Effector memory CD4-positive, alpha-beta T cell (primary cell): Measurements from ENCODE around the gene LLGL1.

Experiments
- DNase-seq, 3 donors: peaks; one replicate each; pipeline ENCODE4 v3.0.0-alpha.2; 2020
- H3K27ac ChIP-seq: 2 replicates; pipeline ENCODE4 v1.7.0; 2013; ENCODE audit warnings: mild to moderate bottlenecking, low read length, moderate library complexity; ENCODE audit not compliant: insufficient read depth, poor library complexity, severe bottlenecking
- H3K27me3 ChIP-seq: replicated peaks from 2 replicates; pipeline ENCODE4 v1.7.0; 2013; ENCODE audit warnings: mild to moderate bottlenecking, low read length; ENCODE audit not compliant: insufficient read depth, control insufficient read depth, poor library complexity, severe bottlenecking
- H3K36me3 ChIP-seq: 2 replicates; pipeline ENCODE4 v1.7.0; 2013; ENCODE audit warnings: mild to moderate bottlenecking, low read length, moderate library complexity; ENCODE audit not compliant: control insufficient read depth, insufficient read depth
- H3K4me1 ChIP-seq: 2 replicates; pipeline ENCODE4 v1.7.0; 2013; ENCODE audit warnings: low read length, mild to moderate bottlenecking; ENCODE audit not compliant: control insufficient read depth, insufficient read depth, poor library complexity, severe bottlenecking
- H3K4me3 ChIP-seq: 2 replicates; pipeline ENCODE4 v1.7.0; 2013; ENCODE audit warnings: low read length, low read depth, mild to moderate bottlenecking; ENCODE audit not compliant: insufficient read depth, poor library complexity, severe bottlenecking
- H3K9me3 ChIP-seq: 2 replicates; pipeline ENCODE4 v1.7.0; 2013; ENCODE audit warnings: mild to moderate bottlenecking, low read length, moderate library complexity; ENCODE audit not compliant: control insufficient read depth

The LLGL1 gene

GRCh38 chr17:18247613-18248001, 22.2 kb downstream of the LLGL1 start:
- H3K4me3 ChIP-seq = no peak overlapping the region

DNA sequence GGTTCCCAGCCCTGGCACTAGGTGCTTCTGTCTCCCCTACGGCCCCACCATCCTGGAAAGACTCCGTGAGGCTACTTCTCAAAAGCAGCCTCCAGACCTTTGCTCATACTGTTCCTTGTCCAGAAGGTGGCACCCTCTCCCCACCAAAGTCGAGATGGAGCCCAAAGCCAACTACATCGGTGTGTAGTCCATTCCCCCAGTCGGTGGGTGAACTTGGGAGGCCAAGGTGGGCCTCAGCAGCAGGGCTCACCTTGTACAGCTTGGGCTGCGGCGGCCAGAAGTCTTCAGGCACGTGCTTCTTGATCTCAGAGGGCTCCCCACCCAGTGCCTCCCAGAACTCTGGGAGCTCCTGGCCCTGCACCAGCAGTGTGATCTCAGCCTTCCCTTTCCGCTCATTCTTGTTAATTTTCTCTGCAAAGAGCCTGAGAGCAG, 22.9 kb downstream of the LLGL1 start:
- H3K9me3 ChIP-seq = no peaks in the 10 kb centered on the region
- no peaks in the 10 kb centered on the region for H3K4me1 ChIP-seq
- no peak overlapping the region for H3K27ac ChIP-seq
- H3K36me3 ChIP-seq = peaks cover 78% of the 10 kb centered on the region
- H3K27me3 ChIP-seq = no peaks in the 10 kb centered on the region
- no peak overlapping the region for H3K4me3 ChIP-seq
- peak; percentile 28 to 45 (median 34) for DNase-seq

More at GRCh38 chr17:18247613-18248001, 22.2 kb downstream of the LLGL1 start:
- no peak for DNase-seq
- Histone ChIP-seq H3K36me3 (peaks cover 74% of the 10 kb centered on the region), H3K27ac (no peak overlapping the region), H3K27me3 (no peaks in the 10 kb centered on the region), H3K9me3 (no peaks in the 10 kb centered on the region), H3K4me1 (no peaks in the 10 kb centered on the region)

DNA sequence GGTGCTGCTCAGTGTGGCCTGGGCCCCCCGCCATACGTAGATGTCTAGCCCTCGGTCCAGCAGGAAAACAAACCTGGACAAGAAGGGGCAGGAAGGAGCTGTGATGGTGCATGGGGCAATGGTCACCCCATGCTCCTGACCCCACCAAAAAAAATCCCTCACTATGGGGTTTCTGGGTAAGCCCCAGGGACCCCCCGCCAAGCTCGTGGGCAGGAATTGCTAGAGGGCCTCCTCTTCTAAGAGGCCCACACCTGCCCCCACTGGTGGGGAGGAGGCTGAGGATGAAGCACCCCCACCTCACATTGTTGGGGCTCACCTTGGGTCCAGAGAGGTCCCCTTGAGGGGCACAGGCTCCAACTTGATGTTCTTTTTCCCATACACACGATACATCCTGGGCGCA, 23.4 kb downstream of the LLGL1 start:
- Histone ChIP-seq H3K27ac (no peak overlapping the region), H3K27me3 (no peaks in the 10 kb centered on the region), H3K36me3 (peaks cover 82% of the 10 kb centered on the region), H3K4me3 (no peak overlapping the region), H3K9me3 (no peaks in the 10 kb centered on the region), H3K4me1 (no peaks in the 10 kb centered on the region)
- no peak for DNase-seq

- Histone ChIP-seq H3K4me3 (no peak overlapping the region), H3K4me1 (no peaks in the 10 kb centered on the region), H3K27ac (no peak overlapping the region), H3K9me3 (no peaks in the 10 kb centered on the region), H3K36me3 (peaks cover 87% of the 10 kb centered on the region), H3K27me3 (no peaks in the 10 kb centered on the region)
- DNase-seq = no peak
Measured at GRCh38 chr17:18250259-18250658, 24.8 kb downstream of the LLGL1 start.

DNA sequence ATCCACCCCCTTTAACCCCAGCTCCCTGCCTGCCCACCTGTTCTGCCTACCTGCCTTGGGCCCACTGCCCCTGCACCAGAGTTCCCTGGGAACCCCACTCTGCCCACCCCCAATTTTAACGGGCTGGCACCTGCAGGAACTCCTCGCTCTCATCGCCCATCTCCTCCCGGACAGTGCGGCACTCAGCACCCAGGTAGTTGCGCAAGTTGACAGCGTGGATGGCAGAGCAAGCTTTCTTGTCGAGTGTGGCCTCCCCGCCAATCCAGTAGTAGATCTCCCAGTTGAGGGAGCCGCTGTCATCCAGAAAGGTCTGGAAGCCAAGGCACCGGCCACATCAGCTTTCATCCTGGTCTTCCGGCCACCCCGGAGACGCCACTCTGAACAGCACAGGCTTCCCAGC, 25.3 kb downstream of the LLGL1 start:
- no peak overlapping the region for H3K27ac ChIP-seq
- no peaks in the 10 kb centered on the region for H3K27me3 ChIP-seq
- no peaks in the 10 kb centered on the region for H3K4me1 ChIP-seq
- H3K9me3 ChIP-seq = no peaks in the 10 kb centered on the region
- DNase-seq = no peak
- no peak overlapping the region for H3K4me3 ChIP-seq
- peaks cover 87% of the 10 kb centered on the region for H3K36me3 ChIP-seq

DNA sequence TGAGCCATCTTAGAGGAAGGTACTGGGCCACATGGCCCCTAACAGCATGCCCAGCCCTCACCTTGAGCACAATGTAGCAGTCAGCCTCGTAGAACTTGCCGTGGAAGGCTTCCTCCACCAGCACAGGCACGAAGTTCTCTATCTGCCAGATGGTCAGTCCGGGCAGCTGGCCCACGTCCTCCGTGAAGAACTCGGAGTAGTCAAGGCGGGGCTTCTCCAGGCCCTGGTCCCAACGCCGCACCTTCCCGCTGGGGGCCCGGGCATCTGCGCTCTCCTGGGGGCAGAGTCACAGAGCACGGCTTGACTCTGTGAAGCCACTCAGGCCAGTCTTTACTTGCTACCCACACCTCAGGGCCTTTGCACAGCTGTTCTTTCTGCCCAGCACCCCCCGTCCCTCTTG, 25.8 kb downstream of the LLGL1 start:
- H3K36me3 ChIP-seq = peaks cover 86% of the 10 kb centered on the region
- no peak overlapping the region for H3K4me3 ChIP-seq
- no peaks in the 10 kb centered on the region for H3K4me1 ChIP-seq
- H3K27me3 ChIP-seq = no peaks in the 10 kb centered on the region
- H3K27ac ChIP-seq = no peak overlapping the region
- no peak for DNase-seq
- no peaks in the 10 kb centered on the region for H3K9me3 ChIP-seq

DNA sequence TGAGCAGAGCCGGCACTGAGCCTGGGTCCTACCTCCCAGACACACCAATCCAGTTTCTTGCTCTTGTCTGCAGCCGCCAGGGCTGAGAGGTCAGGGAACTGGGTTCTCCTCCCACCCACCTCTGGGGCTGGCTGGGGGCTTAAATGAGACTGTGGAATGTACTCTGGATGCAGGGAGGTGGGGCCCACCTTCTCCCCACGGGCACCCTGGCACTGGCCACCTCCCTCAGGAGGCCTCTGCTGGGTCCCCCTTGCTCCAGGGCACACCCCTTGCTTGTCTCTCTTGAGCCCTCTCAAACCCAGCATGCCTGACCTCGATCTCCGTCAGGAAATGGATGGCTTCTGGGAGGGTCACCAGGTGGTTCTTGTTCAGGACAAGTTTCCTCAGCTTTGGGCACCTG, 26.7 kb downstream of the LLGL1 start:
- no peak overlapping the region for H3K27ac ChIP-seq
- H3K27me3 ChIP-seq = no peaks in the 10 kb centered on the region
- peaks cover 8% of the 10 kb centered on the region for H3K4me1 ChIP-seq
- no peak for DNase-seq
- H3K4me3 ChIP-seq = no peak overlapping the region
- H3K36me3 ChIP-seq = peaks cover 80% of the 10 kb centered on the region
- H3K9me3 ChIP-seq = no peaks in the 10 kb centered on the region

GRCh38 chr17:18253187-18253884, 27.9 kb downstream of the LLGL1 start:
- Histone ChIP-seq H3K4me3 (no peak overlapping the region), H3K27ac (no peak overlapping the region), H3K27me3 (no peaks in the 10 kb centered on the region), H3K36me3 (peaks cover 68% of the 10 kb centered on the region), H3K4me1 (peaks cover 16% of the 10 kb centered on the region), H3K9me3 (no peaks in the 10 kb centered on the region)
- DNase-seq = no peak

- Histone ChIP-seq H3K27ac (no peak overlapping the region), H3K36me3 (peaks cover 60% of the 10 kb centered on the region), H3K4me1 (peaks cover 21% of the 10 kb centered on the region), H3K27me3 (no peaks in the 10 kb centered on the region), H3K9me3 (no peaks in the 10 kb centered on the region), H3K4me3 (no peak overlapping the region)
- no peak for DNase-seq
Measured at GRCh38 chr17:18253947-18254821, 28.7 kb downstream of the LLGL1 start.
